Daoy (cell line): ENCODE measurements around the gene MYO18B. TPM values are rescaled to one million over a fixed set of nuclear protein-coding genes. Genes with fewer than 3 reads are reported as not detected.

Experiments
- DNase-seq: peaks from one replicate; pipeline ENCODE4 v3.0.0-alpha.2; 2015; ENCODE audit warnings: low read depth
- total RNA-seq: library from RNA; depleted of rRNA; stranded (reverse); fragments of >200 nt; shearing (Covaris generic); gene quantifications from 2 replicates; pipeline ENCODE4 v1.2.3, GENCODE V29; 2014

The MYO18B gene
- total RNA-seq, 1 experiment from 2014 or later, result not detected

GRCh38 chr22:25824828-25825423 lies 82.9 kb downstream of the MYO18B start:
- no peak for DNase-seq

GRCh38 chr22:25827415-25827814 lies 85.4 kb downstream of the MYO18B start:
- no peak for DNase-seq

- DNase-seq, result no peak
Observed at GRCh38 chr22:25828422-25828821, 86.4 kb downstream of the MYO18B start.

GRCh38 chr22:25829237-25829636 lies 87.2 kb downstream of the MYO18B start:
- DNase-seq, result no peak

GRCh38 chr22:25829808-25830777 lies 88.1 kb downstream of the MYO18B start:
- DNase-seq, result no peak

- no peak for DNase-seq
Observed at GRCh38 chr22:25833091-25833490, 91.1 kb downstream of the MYO18B start.

- DNase-seq, result no peak
Observed at GRCh38 chr22:25833676-25834075, 91.7 kb downstream of the MYO18B start.

GRCh38 chr22:25834490-25834889 lies 92.5 kb downstream of the MYO18B start:
- no peak for DNase-seq

- no peak for DNase-seq
Observed at GRCh38 chr22:25835348-25835747, 93.4 kb downstream of the MYO18B start.

- DNase-seq, result no peak
Observed at GRCh38 chr22:25837288-25837900, 95.4 kb downstream of the MYO18B start.

GRCh38 chr22:25838960-25839741 lies 97.2 kb downstream of the MYO18B start:
- no peak for DNase-seq

- no peak for DNase-seq
Observed at GRCh38 chr22:25839755-25840154, 97.8 kb downstream of the MYO18B start.

GRCh38 chr22:25840167-25840566 lies 98.2 kb downstream of the MYO18B start:
- DNase-seq, result no peak

GRCh38 chr22:25840891-25841290 lies 98.9 kb downstream of the MYO18B start:
- no peak for DNase-seq

- no peak for DNase-seq
Observed at GRCh38 chr22:25841775-25842174, 99.8 kb downstream of the MYO18B start.

- no peak for DNase-seq
Observed at GRCh38 chr22:25843660-25844405, 101.8 kb downstream of the MYO18B start.

- DNase-seq, result no peak
Observed at GRCh38 chr22:25844601-25845000, 102.6 kb downstream of the MYO18B start.

GRCh38 chr22:25845985-25846745 lies 104.2 kb downstream of the MYO18B start:
- peak; percentile 75 for DNase-seq

- DNase-seq, result no peak
Observed at GRCh38 chr22:25847451-25847850, 105.5 kb downstream of the MYO18B start.

GRCh38 chr22:25848954-25849353 lies 107.0 kb downstream of the MYO18B start:
- DNase-seq, result no peak
